HepG2 (cell line): ENCODE measurements around the gene PPBP. TPM values are rescaled to one million over a fixed set of nuclear protein-coding genes. Genes with fewer than 3 reads are reported as not detected.

Source experiments
- ATAC-seq: fragments of 200-7000 bp; cut with Tn5 transposase; 3 replicates; pipeline ENCODE4 v1.9.1; 2020; ENCODE audit warnings: mild to moderate bottlenecking, moderate library complexity
- BruUV-seq: library from RNA; stranded (reverse); fragments of 400-500 nt; replicated peaks from 2 replicates; lab custom pipeline; 2021; lab: Mats Ljungman, UMichigan
- CTCF ChIA-PET: fragments of 300-600 bp; formaldehyde crosslinking; extraction: SDS; loops from one replicate; lab custom pipeline; 2021; ENCODE audit warnings: low total read pairs, inconsistent platforms, low intra/inter-chr PET ratio; lab: Yijun Ruan, JAX
- POLR2A ChIA-PET: fragments of 350-600 bp; sonication (Branson Sonifier 250); formaldehyde crosslinking; loops from one replicate; lab custom pipeline; 2020; ENCODE audit warnings: antibody characterized with exemption, inconsistent platforms; lab: Yijun Ruan, JAX
- DNase-seq: peaks from one replicate; pipeline ENCODE4 v3.0.0-alpha.2; 2015; ENCODE audit warnings: low spot score
- FAIRE-seq: peaks from 3 replicates; lab custom pipeline; 2011; peaks lifted over from hg19 to GRCh38; lab: Jason Lieb, UNC
- H2AFZ ChIP-seq: one replicate; pipeline ENCODE4 v1.6.1; 2011; ENCODE audit warnings: low read length, inconsistent platforms
- H3K27ac ChIP-seq: fragments of 300-600 bp; 3 replicates; pipeline ENCODE4 v1.8.0; 2011; ENCODE audit warnings: mixed run types, mild to moderate bottlenecking, mixed read lengths, low read length, inconsistent platforms; ENCODE audit not compliant: insufficient read depth; ENCODE audit errors: extremely low read length
- H3K27me3 ChIP-seq, 2 experiments: fragments of 200-600 bp in 1 of 2; 2 replicates in 1 of 2; 3 replicates in 1 of 2; pipeline versions ENCODE4 v1.6.0 to v1.8.0; 2011; ENCODE audit warnings: low read length in 2 of 2, mild to moderate bottlenecking in 2 of 2, moderate library complexity in 2 of 2, inconsistent platforms in 1 of 2; ENCODE audit not compliant: insufficient read depth in 2 of 2, control insufficient read depth in 1 of 2
- H3K36me3 ChIP-seq, 2 experiments: fragments of 200-600 bp in 1 of 2; replicated peaks in 1 of 2; 2 replicates in 1 of 2; 3 replicates in 1 of 2; pipeline versions ENCODE4 v1.5.1 to v1.8.0; 2011; ENCODE audit warnings: low read length in 2 of 2, inconsistent platforms in 1 of 2; ENCODE audit not compliant: insufficient read depth in 2 of 2, control insufficient read depth in 1 of 2
- H3K4me1 ChIP-seq: 2 replicates; pipeline ENCODE4 v1.5.1; 2012; ENCODE audit warnings: low read length, inconsistent platforms; ENCODE audit not compliant: insufficient read depth
- H3K4me2 ChIP-seq: 2 replicates; pipeline ENCODE4 v1.6.0; 2011; ENCODE audit warnings: low read depth, low read length, inconsistent platforms
- H3K4me3 ChIP-seq, 3 experiments: fragments of 200-600 bp in 1 of 3; sonication (generic), shearing (Covaris generic) in 1 of 3; replicated peaks in 1 of 3; 2 replicates each; pipeline ENCODE4 v1.5.1; 2011 to 2016; ENCODE audit warnings: low read length in 3 of 3, inconsistent platforms in 2 of 3, low read depth in 2 of 3, mild to moderate bottlenecking in 2 of 3, control low read depth in 1 of 3, mixed read lengths in 1 of 3; ENCODE audit not compliant: insufficient read depth in 1 of 3
- H3K79me2 ChIP-seq: one replicate; pipeline ENCODE4 v1.6.1; 2011; ENCODE audit warnings: low read length, inconsistent platforms; ENCODE audit not compliant: insufficient read depth
- H3K9ac ChIP-seq: 2 replicates; pipeline ENCODE4 v1.6.0; 2011; ENCODE audit warnings: mild to moderate bottlenecking, low read depth, low read length, inconsistent platforms; ENCODE audit not compliant: insufficient read depth
- H3K9me3 ChIP-seq: 2 replicates; pipeline ENCODE4 v1.5.1; 2012; ENCODE audit warnings: mild to moderate bottlenecking, low read length
- H4K20me1 ChIP-seq: 2 replicates; pipeline ENCODE4 v1.6.0; 2011; ENCODE audit warnings: inconsistent platforms, mild to moderate bottlenecking, low read length, moderate library complexity; ENCODE audit not compliant: insufficient read depth
- BHLHE40 ChIP-seq: IDR thresholded peaks from 2 replicates; pipeline ENCODE4 v1.6.1; 2011; ENCODE audit warnings: low read length, improper control_type of control experiment
- FOXO1 ChIP-seq: sonication (generic); formaldehyde crosslinking; IDR thresholded peaks from 2 replicates; pipeline ENCODE4 v1.4.0; 2020; ENCODE audit warnings: missing genetic modification reagents
- GABPA ChIP-seq, 2 experiments: IDR thresholded peaks; 2 replicates each; pipeline ENCODE4 v1.6.1; 2011 to 2016; ENCODE audit warnings: low read depth in 2 of 2, low read length in 1 of 2, missing biosample characterization in 1 of 2, missing genetic modification characterization in 1 of 2
- HNF4G ChIP-seq, 2 experiments: sonication (generic) in 1 of 2; formaldehyde crosslinking in 1 of 2; IDR thresholded peaks; 2 replicates each; pipeline versions ENCODE4 v1.4.0 to v1.6.1; 2011 to 2020; ENCODE audit warnings: borderline replicate concordance in 2 of 2, low read depth in 2 of 2, mild to moderate bottlenecking in 2 of 2, low read length in 1 of 2, missing genetic modification reagents in 1 of 2, moderate library complexity in 1 of 2
- NBN ChIP-seq: fragments of 450-650 bp; conservative IDR thresholded peaks from 2 replicates; pipeline ENCODE4 v1.6.1; 2017
- NR2F1 ChIP-seq, 2 experiments: fragments of 450-650 bp in 1 of 2; formaldehyde crosslinking in 1 of 2; IDR thresholded peaks; 2 replicates each; pipeline versions ENCODE4 v1.5.0 to v1.6.1; 2016 to 2020; ENCODE audit warnings: mild to moderate bottlenecking in 1 of 2, missing compliant biosample characterization in 1 of 2, missing genetic modification reagents in 1 of 2, moderate library complexity in 1 of 2
- SNRNP70 ChIP-seq: fragments of 200-400 bp; formaldehyde crosslinking; IDR thresholded peaks from 2 replicates; pipeline ENCODE4 v1.6.1; 2017; ENCODE audit warnings: mild to moderate bottlenecking, low read depth, low read length, moderate library complexity
- YY1 ChIP-seq: IDR thresholded peaks from 2 replicates; pipeline ENCODE4 v1.6.1; 2011; ENCODE audit warnings: low read length, low read depth, moderate library complexity, mild to moderate bottlenecking; ENCODE audit not compliant: insufficient read depth, insufficient replicate concordance
- ZNF292 ChIP-seq: sonication (generic); formaldehyde crosslinking; IDR thresholded peaks from 2 replicates; pipeline ENCODE4 v1.8.1; 2022; ENCODE audit warnings: mild to moderate bottlenecking, low read depth, missing genetic modification reagents, borderline replicate concordance
- ZSCAN20 ChIP-seq: sonication (generic); formaldehyde crosslinking; IDR thresholded peaks from 2 replicates; pipeline ENCODE4 v1.4.0; 2020; ENCODE audit warnings: missing genetic modification reagents, mild to moderate bottlenecking, borderline replicate concordance
- in situ Hi-C: cut with HindIII; loops from 2 replicates; pipeline ENCODE4 v1.10.0; 2017; ENCODE audit warnings: low pct_unique_long_range_greater_than_20kb; ENCODE audit not compliant: extremely low pct_ligation_motif_present
- intact Hi-C: fragments of 100-400 bp; cut with micrococcal nuclease; formaldehyde crosslinking; loops from one replicate; pipeline ENCODE4 v1.10.0; 2022; ENCODE audit not compliant: unreplicated experiment
- polyA plus RNA-seq, 8 experiments: library from polyadenylated mRNA; depleted of rRNA in 3 of 8; stranded (reverse) in 7 of 8; unstranded in 1 of 8; fragments of >200 nt; fragmentation: Illumina TruSeq in 4 of 8; extraction: Trizol in 4 of 8; gene quantifications; 2 replicates each; pipeline versions ENCODE4 v1.2.1 to v1.2.3, GENCODE V29; 2011 to 2016; ENCODE audit warnings: low read depth in 4 of 8, missing spikeins in 1 of 8, mixed read lengths in 1 of 8; ENCODE audit not compliant: insufficient read depth in 1 of 8
- small RNA-seq, 3 experiments: library from RNA; depleted of rRNA; stranded (forward); fragments of <200 nt; gene quantifications; one replicate each; pipeline ENCODE3, GENCODE V24; 2012; ENCODE audit warnings: low read depth in 2 of 3, low replicate concordance in 1 of 3; ENCODE audit not compliant: insufficient read length in 3 of 3, insufficient read depth in 2 of 3
- total RNA-seq, 5 experiments: library from RNA; depleted of rRNA; stranded (reverse); fragments of >200 nt; fragmentation: Illumina TruSeq; extraction: Trizol; gene quantifications; 2 replicates each; pipeline ENCODE4 v1.2.3, GENCODE V29; 2016; ENCODE audit warnings: low read depth in 1 of 5
- TF ChIP-seq, protein P1 (sequence below): sonication (generic); formaldehyde crosslinking; IDR thresholded peaks from 2 replicates; pipeline ENCODE4 v1.8.0; 2022; ENCODE audit warnings: missing genetic modification reagents, mild to moderate bottlenecking, moderate library complexity, borderline replicate concordance

The PPBP gene
- total and polyA plus RNA-seq, 2 of the 13 experiments (the other 11 are each of a cell fraction or from before 2014, with no cell fraction given) = not detected

GRCh38 chr4:73936969-73937368, 51.0 kb downstream of the PPBP start:
- in situ Hi-C loops (no loop called here), intact Hi-C loops (no loop called here)
- H3K79me2 ChIP-seq = no peaks in the 10 kb centered on the region
- H3K27me3 ChIP-seq = no peaks in the 10 kb centered on the region
- POLR2A ChIA-PET = no interaction called here
- no peaks in the 10 kb centered on the region for H3K9me3 ChIP-seq
- no peaks in the 10 kb centered on the region for H3K36me3 ChIP-seq
- no peak overlapping the region for H3K27ac ChIP-seq
- H2AFZ ChIP-seq = no peak overlapping the region
- H3K4me1 ChIP-seq = no peaks in the 10 kb centered on the region
- DNase-seq (no peak), FAIRE-seq (no peak)
- CTCF ChIA-PET = no interaction called here
- H3K9ac ChIP-seq = no peak overlapping the region
- H3K4me2 ChIP-seq = no peak overlapping the region
- H3K4me3 ChIP-seq = no peak overlapping the region
- no TSS peak for BruUV-seq
- TF ChIP-seq, protein P1, sequence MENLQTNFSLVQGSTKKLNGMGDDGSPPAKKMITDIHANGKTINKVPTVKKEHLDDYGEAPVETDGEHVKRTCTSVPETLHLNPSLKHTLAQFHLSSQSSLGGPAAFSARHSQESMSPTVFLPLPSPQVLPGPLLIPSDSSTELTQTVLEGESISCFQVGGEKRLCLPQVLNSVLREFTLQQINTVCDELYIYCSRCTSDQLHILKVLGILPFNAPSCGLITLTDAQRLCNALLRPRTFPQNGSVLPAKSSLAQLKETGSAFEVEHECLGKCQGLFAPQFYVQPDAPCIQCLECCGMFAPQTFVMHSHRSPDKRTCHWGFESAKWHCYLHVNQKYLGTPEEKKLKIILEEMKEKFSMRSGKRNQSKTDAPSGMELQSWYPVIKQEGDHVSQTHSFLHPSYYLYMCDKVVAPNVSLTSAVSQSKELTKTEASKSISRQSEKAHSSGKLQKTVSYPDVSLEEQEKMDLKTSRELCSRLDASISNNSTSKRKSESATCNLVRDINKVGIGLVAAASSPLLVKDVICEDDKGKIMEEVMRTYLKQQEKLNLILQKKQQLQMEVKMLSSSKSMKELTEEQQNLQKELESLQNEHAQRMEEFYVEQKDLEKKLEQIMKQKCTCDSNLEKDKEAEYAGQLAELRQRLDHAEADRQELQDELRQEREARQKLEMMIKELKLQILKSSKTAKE (CRISPR knock-in tag) = no peak
- no peak for TF ChIP-seq NBN
- no peak for TF ChIP-seq NR2F1 (CRISPR knock-in tag; IDR thresholded peaks at IDR 0.05)
- TF ChIP-seq GABPA (IDR thresholded peaks at IDR 0.05; ENCODE audit: low read depth, low read length) = no peak
- no peak for TF ChIP-seq GABPA (CRISPR knock-in tag; IDR thresholded peaks at IDR 0.05; ENCODE audit: low read depth)
- TF ChIP-seq ZNF292 (CRISPR knock-in tag) = no peak
- no peak for TF ChIP-seq BHLHE40
- no peak for TF ChIP-seq YY1
- TF ChIP-seq SNRNP70 = no peak
- TF ChIP-seq FOXO1 (CRISPR knock-in tag) = no peak
- TF ChIP-seq HNF4G (IDR thresholded peaks at IDR 0.05; ENCODE audit: borderline replicate concordance, low read depth, low read length) = no peak
- TF ChIP-seq HNF4G (CRISPR knock-in tag; IDR thresholded peaks at IDR 0.05; ENCODE audit: borderline replicate concordance, low read depth) = no peak
- TF ChIP-seq ZSCAN20 (CRISPR knock-in tag) = no peak
- TF ChIP-seq, all 625 proteins: peak for 0
- no peaks in the 10 kb centered on the region for H4K20me1 ChIP-seq
- no peak for ATAC-seq

Small RNA genes lying within 50 kb of the gene (small RNA-seq; reads per million reads assigned to genes)
- gene RN7SL218P = 0 reads per million in 3 experiments

Other genes with a start within 250 kb of the PPBP start
- 4.9 and 7.8 TPM in 2 replicates for gene CXCL8, start 247.6 kb downstream of the PPBP start, total RNA-seq (2016; rRNA removed; fragmentation: Illumina TruSeq; extraction: Trizol)
- 1.2 and 1.8 TPM in 2 replicates for gene CXCL8, start 247.6 kb downstream of the PPBP start, polyA plus RNA-seq (2011; rRNA removed)
- not detected in 2 replicates for gene CXCL6, start 151.5 kb downstream of the PPBP start, total RNA-seq (2016; rRNA removed; fragmentation: Illumina TruSeq; extraction: Trizol)
- not detected in 2 replicates for gene CXCL6, start 151.5 kb downstream of the PPBP start, polyA plus RNA-seq (2011; rRNA removed)
- not detected in 2 replicates for gene PF4V1, start 134.9 kb downstream of the PPBP start, total RNA-seq (2016; rRNA removed; fragmentation: Illumina TruSeq; extraction: Trizol)
- gene PF4V1, start 134.9 kb downstream of the PPBP start, polyA plus RNA-seq (2011; rRNA removed) = not detected in 2 replicates
- 0.15 TPM in 1 of 2 replicates, not detected in the other for gene CXCL1, start 118.8 kb downstream of the PPBP start, total RNA-seq (2016; rRNA removed; fragmentation: Illumina TruSeq; extraction: Trizol)
- not detected in 2 replicates for gene CXCL1, start 118.8 kb downstream of the PPBP start, polyA plus RNA-seq (2011; rRNA removed)
- gene PF4, start 6.2 kb downstream of the PPBP start, total RNA-seq (2016; rRNA removed; fragmentation: Illumina TruSeq; extraction: Trizol) = not detected in 2 replicates
- gene PF4, start 6.2 kb downstream of the PPBP start, polyA plus RNA-seq (2011; rRNA removed) = not detected in 2 replicates
- gene CXCL5, start 10.5 kb upstream of the PPBP start, total RNA-seq (2016; rRNA removed; fragmentation: Illumina TruSeq; extraction: Trizol) = not detected in 2 replicates
- gene CXCL5, start 10.5 kb upstream of the PPBP start, polyA plus RNA-seq (2011; rRNA removed) = 0.03 TPM in 1 of 2 replicates, not detected in the other
- 0.13 TPM in 1 of 2 replicates, not detected in the other for gene CXCL3, start 50.5 kb upstream of the PPBP start, total RNA-seq (2016; rRNA removed; fragmentation: Illumina TruSeq; extraction: Trizol)
- not detected in 2 replicates for gene CXCL3, start 50.5 kb upstream of the PPBP start, polyA plus RNA-seq (2011; rRNA removed)
- 0.44 and 0.97 TPM in 2 replicates for gene CXCL2, start 111.0 kb upstream of the PPBP start, total RNA-seq (2016; rRNA removed; fragmentation: Illumina TruSeq; extraction: Trizol)
- gene CXCL2, start 111.0 kb upstream of the PPBP start, polyA plus RNA-seq (2011; rRNA removed) = not detected in 2 replicates
- 11.2 and 14.9 TPM in 2 replicates for gene MTHFD2L, start 169.9 kb upstream of the PPBP start, total RNA-seq (2016; rRNA removed; fragmentation: Illumina TruSeq; extraction: Trizol)
- gene MTHFD2L, start 169.9 kb upstream of the PPBP start, polyA plus RNA-seq (2011; rRNA removed) = 8.0 and 10.5 TPM in 2 replicates